GM20000 (cell line): ENCODE data around the gene VIPR2.
"Not testable (repeated sequence)": the region's sequence is repeated elsewhere in the genome, so short reads cannot be mapped to it uniquely, and the experiment has no call there.

Experiments used
- DNase-seq: peaks from one replicate; pipeline ENCODE4 v3.0.0; 2012; ENCODE audit warnings: low spot score
- CTCF ChIP-seq: IDR thresholded peaks from 2 replicates; pipeline ENCODE4 v1.5.1; 2012; ENCODE audit warnings: mild to moderate bottlenecking, control low read depth; ENCODE audit errors: extremely low read depth, missing control alignments

VIPR2 gene

GRCh38 chr7:159130199-159130775, 14.4 kb downstream of the VIPR2 start:
- TF ChIP-seq CTCF = no peak
- DNase-seq = no peak

GRCh38 chr7:159128767-159129166, 15.9 kb downstream of the VIPR2 start:
- DNase-seq = no peak
- TF ChIP-seq CTCF = no peak

- no peak for DNase-seq
- TF ChIP-seq CTCF = no peak
These were observed 16.7 kb downstream of the VIPR2 start for GRCh38 chr7:159127691-159128642.

GRCh38 chr7:159126311-159127260, 18.1 kb downstream of the VIPR2 start:
- no peak for DNase-seq
- no peak for TF ChIP-seq CTCF

GRCh38 chr7:159125955-159126270, 18.8 kb downstream of the VIPR2 start:
- DNase-seq = no peak
- TF ChIP-seq CTCF = no peak

GRCh38 chr7:159125104-159125954, 19.3 kb downstream of the VIPR2 start:
- no peak for DNase-seq
- TF ChIP-seq CTCF = no peak

- DNase-seq = not testable (repeated sequence)
These were observed 20.9 kb downstream of the VIPR2 start for GRCh38 chr7:159123793-159124192.

- not testable (repeated sequence) for DNase-seq
These were observed 21.4 kb downstream of the VIPR2 start for GRCh38 chr7:159123294-159123693.
